ENCODE data around the gene HIPK4. TPM values are rescaled to one million over a fixed set of nuclear protein-coding genes. Genes with fewer than 3 reads are reported as not detected.
"Not testable (repeated sequence)": the region's sequence is repeated elsewhere in the genome, so short reads cannot be mapped to it uniquely, and the experiment has no call there.

HIPK4 gene
- total RNA-seq, 1 experiment from 2014 or later: 0.15 TPM

- peaks cover 5% of the 10 kb centered on the region for H3K4me1 ChIP-seq (ENCODE audit: insufficient read depth, low read length, poor library complexity, severe bottlenecking)
- H3K27ac ChIP-seq (ENCODE audit: low read depth, low read length, poor library complexity, severe bottlenecking): no peak overlapping the region
- intact Hi-C loops (cut with micrococcal nuclease; ENCODE audit: unreplicated experiment): no loop called here
- no peak overlapping the region for H3K4me3 ChIP-seq (ENCODE audit: low read depth, low read length, poor library complexity, severe bottlenecking)
- ChIA-PET CTCF (no interaction called here), POLR2A (ENCODE audit: low non-redundant PET) (no interaction called here)
- no peaks in the 10 kb centered on the region for H3K27me3 ChIP-seq (replicated peaks; ENCODE audit: insufficient read depth, low read depth, low read length, poor library complexity)
- no TSS peak for BruUV-seq (replicated peaks)
- H3K36me3 ChIP-seq (ENCODE audit: insufficient read depth, low read length, poor library complexity, severe bottlenecking): peaks cover 58% of the 10 kb centered on the region
- no peak for TF ChIP-seq CTCF (conservative IDR thresholded peaks at IDR 0.05; ENCODE audit: low read depth, low read length)
- TF ChIP-seq EZH2 (IDR thresholded peaks at IDR 0.05; ENCODE audit: borderline replicate concordance, low read depth, low read length, poor library complexity, severe bottlenecking): no peak
- no peak for DNase-seq (ENCODE audit: low spot score)
- no peaks in the 10 kb centered on the region for H3K9me3 ChIP-seq (ENCODE audit: low read depth, low read length, poor library complexity, severe bottlenecking)
These were observed 18.2 kb downstream of the HIPK4 start for GRCh38 chr19:40371802-40372122.

GRCh38 chr19:40370997-40371801 lies 18.8 kb downstream of the HIPK4 start:
- CTCF ChIA-PET: no interaction called here
- peaks cover 53% of the 10 kb centered on the region for H3K36me3 ChIP-seq (ENCODE audit: insufficient read depth, low read length, poor library complexity, severe bottlenecking)
- intact Hi-C loops (cut with micrococcal nuclease; ENCODE audit: unreplicated experiment): no loop called here

GRCh38 chr19:40370253-40370652 lies 19.7 kb downstream of the HIPK4 start:
- H3K27ac ChIP-seq (ENCODE audit: low read depth, low read length, poor library complexity, severe bottlenecking); CTCF ChIA-PET; intact Hi-C loops (cut with micrococcal nuclease; ENCODE audit: unreplicated experiment); H3K27me3 ChIP-seq (replicated peaks; ENCODE audit: insufficient read depth, low read depth, low read length, poor library complexity); DNase-seq (ENCODE audit: low spot score); POLR2A ChIA-PET (ENCODE audit: low non-redundant PET); H3K9me3 ChIP-seq (ENCODE audit: low read depth, low read length, poor library complexity, severe bottlenecking); H3K4me3 ChIP-seq (ENCODE audit: low read depth, low read length, poor library complexity, severe bottlenecking); BruUV-seq (replicated peaks): not testable (repeated sequence)
- Histone ChIP-seq H3K36me3 (ENCODE audit: insufficient read depth, low read length, poor library complexity, severe bottlenecking) (peaks cover 52% of the 10 kb centered on the region), H3K4me1 (ENCODE audit: insufficient read depth, low read length, poor library complexity, severe bottlenecking) (peaks cover 14% of the 10 kb centered on the region)

More at GRCh38 chr19:40370997-40371801, 18.8 kb downstream of the HIPK4 start:
- no peak for TF ChIP-seq CTCF (conservative IDR thresholded peaks at IDR 0.05; ENCODE audit: low read depth, low read length)
- no peak for TF ChIP-seq EZH2 (IDR thresholded peaks at IDR 0.05; ENCODE audit: borderline replicate concordance, low read depth, low read length, poor library complexity, severe bottlenecking)
- H3K4me1 ChIP-seq (ENCODE audit: insufficient read depth, low read length, poor library complexity, severe bottlenecking): peaks cover 11% of the 10 kb centered on the region
- no peaks in the 10 kb centered on the region for H3K27me3 ChIP-seq (replicated peaks; ENCODE audit: insufficient read depth, low read depth, low read length, poor library complexity)
- DNase-seq (ENCODE audit: low spot score): peak; percentile 26
- no peaks in the 10 kb centered on the region for H3K9me3 ChIP-seq (ENCODE audit: low read depth, low read length, poor library complexity, severe bottlenecking)
- no peak overlapping the region for H3K4me3 ChIP-seq (ENCODE audit: low read depth, low read length, poor library complexity, severe bottlenecking)
- BruUV-seq (replicated peaks): no TSS peak
- no peak overlapping the region for H3K27ac ChIP-seq (ENCODE audit: low read depth, low read length, poor library complexity, severe bottlenecking)
- POLR2A ChIA-PET (ENCODE audit: low non-redundant PET): no interaction called here

DNA sequence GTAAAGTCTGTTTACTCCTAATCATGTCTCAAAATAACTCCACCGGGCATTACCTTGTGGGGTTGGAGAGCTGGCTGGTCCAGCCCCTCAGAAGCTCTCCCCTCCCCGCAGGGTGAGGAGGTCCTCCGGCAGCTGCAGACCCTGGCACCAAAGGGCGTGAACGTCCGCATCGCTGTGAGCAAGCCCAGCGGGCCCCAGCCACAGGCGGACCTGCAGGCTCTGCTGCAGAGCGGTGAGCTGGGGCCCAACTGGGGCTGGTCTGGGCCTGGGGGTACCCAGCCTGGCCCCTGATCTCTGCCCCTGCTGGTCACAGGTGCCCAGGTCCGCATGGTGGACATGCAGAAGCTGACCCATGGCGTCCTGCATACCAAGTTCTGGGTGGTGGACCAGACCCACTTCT lies 20.2 kb downstream of the HIPK4 start:
- Histone ChIP-seq H3K4me3 (ENCODE audit: low read depth, low read length, poor library complexity, severe bottlenecking) (no peak overlapping the region), H3K9me3 (ENCODE audit: low read depth, low read length, poor library complexity, severe bottlenecking) (no peaks in the 10 kb centered on the region), H3K27ac (ENCODE audit: low read depth, low read length, poor library complexity, severe bottlenecking) (no peak overlapping the region), H3K36me3 (ENCODE audit: insufficient read depth, low read length, poor library complexity, severe bottlenecking) (peaks cover 52% of the 10 kb centered on the region), H3K4me1 (ENCODE audit: insufficient read depth, low read length, poor library complexity, severe bottlenecking) (peaks cover 14% of the 10 kb centered on the region), H3K27me3 (replicated peaks; ENCODE audit: insufficient read depth, low read depth, low read length, poor library complexity) (no peaks in the 10 kb centered on the region)
- intact Hi-C loops (cut with micrococcal nuclease; ENCODE audit: unreplicated experiment): no loop called here
- no TSS peak for BruUV-seq (replicated peaks)
- no peak for DNase-seq (ENCODE audit: low spot score)
- TF ChIP-seq EZH2 (IDR thresholded peaks at IDR 0.05; ENCODE audit: borderline replicate concordance, low read depth, low read length, poor library complexity, severe bottlenecking) (no peak), CTCF (conservative IDR thresholded peaks at IDR 0.05; ENCODE audit: low read depth, low read length) (no peak)
- POLR2A ChIA-PET (ENCODE audit: low non-redundant PET): no interaction called here
- CTCF ChIA-PET: no interaction called here
